ENCODE measurements around the gene MRPS7.
A peak's percentile ranks its signal among the peaks of the same experiment; 100 is the strongest.

MRPS7 gene

GRCh38 chr17:75232786-75233185, 28.9 kb upstream of the MRPS7 start:
- DNase-seq (ENCODE audit: insufficient read length, low spot score) (no peak), FAIRE-seq (no peak)
- TF ChIP-seq POU2F2 (IDR thresholded peaks at IDR 0.05; ENCODE audit: low read depth, low read length) (no peak), SPI1 (IDR thresholded peaks at IDR 0.05; ENCODE audit: low read depth, low read length) (no peak), POLR2AphosphoS5 (IDR thresholded peaks at IDR 0.05; ENCODE audit: low read depth, low read length) (no peak), POLR2A (IDR thresholded peaks at IDR 0.05; ENCODE audit: low read depth, low read length) (no peak), TAF1 (IDR thresholded peaks at IDR 0.05; ENCODE audit: low read depth, low read length) (no peak), PAX5 (IDR thresholded peaks at IDR 0.05; ENCODE audit: insufficient read depth, low read length, severe bottlenecking) (no peak)

- FAIRE-seq (no peak), DNase-seq (ENCODE audit: insufficient read length, low spot score) (no peak)
- TF ChIP-seq PAX5 (IDR thresholded peaks at IDR 0.05; ENCODE audit: insufficient read depth, low read length, severe bottlenecking): no peak
- TF ChIP-seq SPI1 (IDR thresholded peaks at IDR 0.05; ENCODE audit: low read depth, low read length): peak; percentile 9; the same call in 1 of the 2 replicates
- TF ChIP-seq POLR2AphosphoS5 (IDR thresholded peaks at IDR 0.05; ENCODE audit: low read depth, low read length): peak; percentile 35; the same call in 1 of the 2 replicates
- no peak for TF ChIP-seq POLR2A (IDR thresholded peaks at IDR 0.05; ENCODE audit: low read depth, low read length)
Measured at GRCh38 chr17:75237100-75238014, 24.3 kb upstream of the MRPS7 start.

- DNase-seq (ENCODE audit: insufficient read length, low spot score) (no peak), FAIRE-seq (no peak)
- TF ChIP-seq POU2F2 (IDR thresholded peaks at IDR 0.05; ENCODE audit: low read depth, low read length) (no peak), TAF1 (IDR thresholded peaks at IDR 0.05; ENCODE audit: low read depth, low read length) (no peak), POLR2A (IDR thresholded peaks at IDR 0.05; ENCODE audit: low read depth, low read length) (peak; percentile 51; the same call in 1 of the 2 replicates)
Measured at GRCh38 chr17:75238020-75238580, 23.6 kb upstream of the MRPS7 start.

- TF ChIP-seq TAF1 (IDR thresholded peaks at IDR 0.05; ENCODE audit: low read depth, low read length): no peak
- no peak for TF ChIP-seq SPI1 (IDR thresholded peaks at IDR 0.05; ENCODE audit: low read depth, low read length)
- TF ChIP-seq POLR2AphosphoS5 (IDR thresholded peaks at IDR 0.05; ENCODE audit: low read depth, low read length): peak; percentile 29; the same call in 1 of the 2 replicates
- peak; percentile 87 for FAIRE-seq
- DNase-seq (ENCODE audit: insufficient read length, low spot score): peak; percentile 81
Measured at GRCh38 chr17:75238684-75239191, 22.9 kb upstream of the MRPS7 start.

- FAIRE-seq (no peak), DNase-seq (ENCODE audit: insufficient read length, low spot score) (no peak)
- TF ChIP-seq POLR2A (IDR thresholded peaks at IDR 0.05; ENCODE audit: low read depth, low read length): 0 out of 2 replicates have a peak, but pooled peaks have one; percentile 6
- no peak for TF ChIP-seq SPI1 (IDR thresholded peaks at IDR 0.05; ENCODE audit: low read depth, low read length)
- TF ChIP-seq POU2F2 (IDR thresholded peaks at IDR 0.05; ENCODE audit: low read depth, low read length): no peak
- no peak for TF ChIP-seq TAF1 (IDR thresholded peaks at IDR 0.05; ENCODE audit: low read depth, low read length)
- TF ChIP-seq PAX5 (IDR thresholded peaks at IDR 0.05; ENCODE audit: insufficient read depth, low read length, severe bottlenecking): no peak
- TF ChIP-seq POLR2AphosphoS5 (IDR thresholded peaks at IDR 0.05; ENCODE audit: low read depth, low read length): peak; percentile 53; the same call in 1 of the 2 replicates
Measured at GRCh38 chr17:75239214-75239613, 22.5 kb upstream of the MRPS7 start.

GRCh38 chr17:75239778-75240393, 21.8 kb upstream of the MRPS7 start:
- DNase-seq (ENCODE audit: insufficient read length, low spot score) (no peak), FAIRE-seq (no peak)
- TF ChIP-seq POLR2A (IDR thresholded peaks at IDR 0.05; ENCODE audit: low read depth, low read length): peak; percentile 8; the same call in 1 of the 2 replicates
- no peak for TF ChIP-seq PAX5 (IDR thresholded peaks at IDR 0.05; ENCODE audit: insufficient read depth, low read length, severe bottlenecking)
- TF ChIP-seq TAF1 (IDR thresholded peaks at IDR 0.05; ENCODE audit: low read depth, low read length): no peak

- DNase-seq (ENCODE audit: insufficient read length, low spot score): peak; percentile 58
- TF ChIP-seq PAX5 (IDR thresholded peaks at IDR 0.05; ENCODE audit: insufficient read depth, low read length, severe bottlenecking) (no peak), POU2F2 (IDR thresholded peaks at IDR 0.05; ENCODE audit: low read depth, low read length) (no peak), SPI1 (IDR thresholded peaks at IDR 0.05; ENCODE audit: low read depth, low read length) (no peak), TAF1 (IDR thresholded peaks at IDR 0.05; ENCODE audit: low read depth, low read length) (no peak)
- FAIRE-seq: no peak
Measured at GRCh38 chr17:75240394-75241142, 21.1 kb upstream of the MRPS7 start.

- no peak for FAIRE-seq
- TF ChIP-seq POU2F2 (IDR thresholded peaks at IDR 0.05; ENCODE audit: low read depth, low read length) (no peak), SPI1 (IDR thresholded peaks at IDR 0.05; ENCODE audit: low read depth, low read length) (no peak), POLR2A (IDR thresholded peaks at IDR 0.05; ENCODE audit: low read depth, low read length) (no peak), POLR2AphosphoS5 (IDR thresholded peaks at IDR 0.05; ENCODE audit: low read depth, low read length) (no peak; the same call in 1 of the 2 replicates), PAX5 (IDR thresholded peaks at IDR 0.05; ENCODE audit: insufficient read depth, low read length, severe bottlenecking) (no peak)
- no peak for DNase-seq (ENCODE audit: insufficient read length, low spot score)
Measured at GRCh38 chr17:75241143-75241430, 20.6 kb upstream of the MRPS7 start.

- FAIRE-seq (no peak), DNase-seq (ENCODE audit: insufficient read length, low spot score) (no peak)
- no peak for TF ChIP-seq PAX5 (IDR thresholded peaks at IDR 0.05; ENCODE audit: insufficient read depth, low read length, severe bottlenecking)
- no peak for TF ChIP-seq SPI1 (IDR thresholded peaks at IDR 0.05; ENCODE audit: low read depth, low read length)
- TF ChIP-seq POU2F2 (IDR thresholded peaks at IDR 0.05; ENCODE audit: low read depth, low read length): no peak
- TF ChIP-seq POLR2AphosphoS5 (IDR thresholded peaks at IDR 0.05; ENCODE audit: low read depth, low read length): no peak
- TF ChIP-seq POLR2A (IDR thresholded peaks at IDR 0.05; ENCODE audit: low read depth, low read length): no peak
- no peak for TF ChIP-seq TAF1 (IDR thresholded peaks at IDR 0.05; ENCODE audit: low read depth, low read length)
Measured at GRCh38 chr17:75241502-75241901, 20.2 kb upstream of the MRPS7 start.
